HG03108 (cell line): ENCODE data around the gene NFYC.

Experiments used
- ATAC-seq: cut with Tn5 transposase; IDR thresholded peaks from one replicate; pipeline ENCODE4 v1.9.1; 2021; ENCODE audit warnings: moderate library complexity; ENCODE audit not compliant: unreplicated experiment

NFYC gene

GRCh38 chr1:40794974-40795715 lies 103.6 kb downstream of the NFYC start:
- no peak for ATAC-seq

DNA sequence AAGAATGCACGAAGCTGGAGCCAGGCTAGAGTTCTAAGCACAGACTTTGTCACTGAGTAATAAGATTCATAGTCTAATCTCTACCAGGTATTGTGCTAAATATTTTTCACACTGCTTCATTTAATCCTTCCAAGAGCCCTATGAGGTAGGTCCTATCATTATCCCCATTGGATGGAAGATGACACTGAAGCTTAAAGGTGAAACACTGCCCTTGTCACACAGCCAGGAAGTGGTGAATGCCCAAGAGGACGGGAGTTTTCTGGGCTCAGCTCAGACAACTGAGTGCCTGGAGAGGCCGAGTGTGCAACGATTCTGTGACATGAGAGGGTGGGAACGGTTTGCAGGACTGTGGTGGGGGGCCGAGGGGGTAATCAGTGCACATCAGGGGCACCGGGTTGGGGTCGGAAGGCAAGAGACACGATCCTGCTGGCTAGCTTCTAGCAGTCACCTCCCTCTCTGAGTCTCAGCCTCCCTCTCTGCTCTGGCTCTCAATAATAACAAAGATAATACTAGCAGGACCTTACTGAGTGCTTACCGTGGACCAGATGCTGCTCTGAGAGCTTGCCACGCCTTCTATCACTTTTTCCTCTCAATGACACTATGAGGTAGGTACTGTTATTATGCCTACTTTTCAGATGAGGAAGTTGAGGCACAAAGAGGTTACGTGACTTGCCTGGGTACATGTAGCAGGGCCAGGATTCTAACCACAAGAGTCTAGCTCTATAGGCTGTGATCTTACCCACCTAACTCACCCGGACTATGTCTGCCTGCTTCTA lies 104.5 kb downstream of the NFYC start:
- no peak for ATAC-seq

- no peak for ATAC-seq
Observed at GRCh38 chr1:40796939-40797667, 105.6 kb downstream of the NFYC start.

- no peak for ATAC-seq
Observed at GRCh38 chr1:40797668-40798010, 106.1 kb downstream of the NFYC start.

DNA sequence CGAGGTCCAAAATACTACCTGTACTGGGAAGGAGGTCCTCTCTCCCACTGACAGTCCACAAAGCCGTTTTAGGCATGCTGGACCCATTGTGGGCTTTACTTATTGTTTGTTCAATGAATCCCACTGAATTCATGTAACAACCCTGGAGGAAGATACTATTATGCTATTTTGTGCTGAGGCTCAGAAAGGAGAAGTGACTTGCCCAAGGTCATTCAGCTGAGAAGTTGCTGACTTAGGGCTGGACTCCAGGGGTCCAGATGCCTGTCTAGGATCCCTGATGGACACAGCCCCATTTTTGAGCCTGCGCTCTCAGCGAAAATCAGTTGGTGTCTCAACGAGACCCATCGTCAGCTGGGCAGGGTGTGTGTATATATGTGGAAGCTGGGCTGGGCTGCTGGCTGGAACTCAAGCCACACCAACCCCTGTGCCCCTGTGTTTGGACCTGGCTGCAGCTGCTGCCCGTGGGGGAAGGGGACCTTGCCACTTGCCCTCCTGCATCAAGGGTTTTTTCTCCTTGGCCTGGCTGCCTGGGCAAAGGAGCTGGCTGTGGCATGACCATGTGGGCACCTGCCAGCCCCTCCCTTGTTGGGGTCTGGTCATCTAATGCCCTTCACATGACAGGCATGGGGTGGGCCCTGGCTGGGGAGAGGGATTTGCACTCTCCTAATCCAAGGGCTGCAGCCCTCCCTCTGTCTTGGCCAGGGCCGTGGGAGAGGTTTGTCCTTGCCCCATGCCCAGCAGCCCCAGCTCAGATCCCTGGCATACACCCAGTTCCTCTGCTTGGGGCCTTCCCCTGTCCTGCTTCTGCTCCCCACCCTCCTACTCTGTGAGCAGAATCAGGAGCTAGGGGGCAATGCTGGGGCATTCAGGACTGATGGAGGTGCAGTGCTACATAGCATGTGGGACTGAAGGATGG lies 107.1 kb downstream of the NFYC start:
- no peak for ATAC-seq

GRCh38 chr1:40799351-40799867 lies 107.9 kb downstream of the NFYC start:
- ATAC-seq, result no peak

DNA sequence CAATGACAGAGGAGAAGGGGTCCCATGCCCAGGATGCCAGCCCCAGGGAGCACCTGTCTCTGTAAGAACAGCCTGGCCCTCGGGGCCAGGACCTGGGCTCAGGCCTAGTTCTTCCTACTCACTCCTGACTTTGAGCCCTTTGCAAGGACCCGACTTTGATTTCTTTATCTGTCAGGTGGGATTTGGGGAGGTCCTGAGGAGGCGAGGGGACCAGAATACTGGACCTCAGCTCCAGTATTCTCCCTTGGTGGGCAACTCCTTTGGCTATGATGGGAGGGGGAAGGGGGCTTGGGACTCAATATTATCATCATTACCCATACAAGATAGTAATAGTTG lies 110.2 kb downstream of the NFYC start:
- ATAC-seq, result no peak

DNA sequence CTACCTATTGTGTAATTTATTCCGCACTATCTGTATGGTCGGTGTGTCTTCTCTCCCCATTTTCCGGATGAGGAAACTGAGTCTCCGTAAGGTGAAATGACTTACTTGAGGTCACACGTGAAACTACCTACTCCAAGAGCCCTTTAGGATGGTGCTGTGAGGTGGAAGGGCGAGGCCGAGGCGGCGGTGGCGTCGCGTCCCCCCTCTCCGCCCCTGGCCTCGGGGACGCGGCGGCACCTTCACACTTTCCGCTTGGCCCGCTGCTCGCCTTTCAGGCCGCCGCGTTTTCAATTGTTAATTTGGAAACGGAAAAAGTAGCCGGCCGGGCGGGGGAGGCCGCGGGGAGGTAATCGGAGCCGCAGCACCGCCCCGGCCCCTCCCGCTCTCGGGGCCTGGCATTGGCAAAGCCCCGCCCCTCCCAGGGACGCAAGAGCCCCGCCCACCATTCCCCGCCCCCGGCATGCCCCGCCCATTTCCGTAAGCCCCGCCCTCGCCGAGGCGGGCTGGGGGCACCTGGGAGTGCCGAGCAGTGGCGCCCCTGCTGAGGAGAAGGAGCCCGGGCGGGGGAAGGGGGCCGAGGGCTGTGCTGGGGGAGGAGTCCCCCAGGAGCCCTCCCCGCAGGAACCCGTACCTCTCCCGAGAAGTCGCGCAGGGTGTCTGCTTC lies 110.7 kb downstream of the NFYC start:
- peak; percentile 65 for ATAC-seq

GRCh38 chr1:40802742-40803113 lies 111.2 kb downstream of the NFYC start:
- ATAC-seq, result no peak

DNA sequence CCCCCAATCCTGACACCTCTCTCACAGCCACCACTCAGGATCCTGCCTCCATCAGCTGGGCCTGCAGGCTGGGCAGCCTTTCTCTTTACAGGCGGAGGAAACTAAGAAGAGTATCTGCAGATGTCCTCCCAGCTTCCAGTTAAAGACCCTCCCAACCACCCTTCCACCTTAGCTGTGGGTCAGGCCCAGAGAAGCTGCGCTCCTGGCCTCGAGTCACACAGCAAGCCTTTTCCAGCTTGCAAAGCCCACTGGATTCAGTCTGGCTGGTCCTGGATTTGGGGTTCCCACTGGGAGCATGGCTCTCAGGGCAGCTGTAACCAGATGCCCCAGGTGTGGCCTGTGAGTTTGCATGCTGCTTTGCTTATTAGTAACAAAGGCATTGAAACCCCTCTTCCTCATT lies 111.9 kb downstream of the NFYC start:
- ATAC-seq, result no peak

DNA sequence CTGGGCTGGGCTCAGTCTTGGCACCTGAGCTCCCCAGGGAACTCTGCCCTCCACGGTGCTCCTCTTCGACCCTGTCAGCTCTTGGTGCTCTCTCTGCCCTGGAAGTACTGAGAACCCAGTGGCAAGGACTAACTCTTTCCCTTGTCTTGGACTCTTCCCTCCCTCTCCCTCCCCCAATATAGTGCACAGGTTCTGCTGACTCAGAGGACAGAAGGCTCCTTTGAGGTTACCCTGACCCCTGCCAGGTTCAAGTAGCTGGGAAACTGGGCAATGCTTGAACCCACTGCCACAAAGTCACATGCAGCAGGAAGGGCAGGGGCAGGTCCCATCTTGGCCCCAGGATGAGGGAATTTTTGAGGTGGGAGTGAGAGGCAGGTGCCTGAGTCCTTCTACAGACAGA lies 112.4 kb downstream of the NFYC start:
- no peak for ATAC-seq

GRCh38 chr1:40806240-40806639 lies 114.7 kb downstream of the NFYC start:
- no peak for ATAC-seq

DNA sequence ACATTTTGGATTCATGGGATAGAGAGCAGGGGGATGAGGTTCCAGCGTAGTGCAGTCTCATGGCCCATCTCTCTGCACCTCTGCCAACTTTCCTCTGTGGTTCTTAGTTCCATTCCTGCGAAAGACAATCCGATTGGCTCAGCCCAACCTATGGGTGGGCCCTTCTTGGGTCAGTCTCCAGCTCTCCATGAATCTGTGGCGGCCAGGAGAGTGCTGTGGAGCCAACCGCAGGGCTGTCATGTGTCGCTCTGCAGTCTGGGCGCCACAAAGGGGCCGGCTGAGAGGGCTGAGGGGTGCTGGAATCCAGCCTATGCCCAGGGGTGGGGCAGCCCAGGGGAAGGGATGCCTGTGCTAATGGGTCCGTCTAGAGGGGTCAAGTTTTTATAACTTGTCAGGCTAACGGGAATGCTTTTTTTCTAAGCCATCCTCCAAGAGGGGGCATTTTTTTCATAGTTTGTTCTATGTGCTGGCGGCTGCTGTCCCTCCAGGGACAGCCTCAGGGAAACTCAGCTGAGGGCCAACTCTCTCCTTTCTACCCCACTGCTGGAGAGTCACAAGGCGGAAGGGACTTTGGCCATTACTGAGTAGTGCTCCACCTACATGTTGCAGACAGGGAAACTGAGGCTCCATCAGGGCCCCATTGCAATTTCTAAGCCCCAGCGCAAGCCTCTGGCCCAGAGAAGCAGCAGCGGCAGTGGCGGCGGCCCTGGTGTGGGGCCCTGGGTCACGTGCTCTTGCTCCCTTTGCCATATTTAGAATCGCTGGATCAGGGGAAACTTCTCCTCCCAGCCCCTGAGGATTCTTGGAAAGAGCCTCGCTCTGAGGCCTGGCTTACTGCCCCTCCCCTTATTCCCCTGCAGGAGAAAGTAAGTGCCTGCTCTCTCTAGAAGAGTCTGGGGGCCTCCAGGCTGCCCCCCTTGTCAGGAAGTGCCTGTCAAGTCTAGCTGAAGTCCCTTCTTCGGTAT lies 115.5 kb downstream of the NFYC start:
- no peak for ATAC-seq

GRCh38 chr1:40808002-40808401 lies 116.5 kb downstream of the NFYC start:
- no peak for ATAC-seq

GRCh38 chr1:40808444-40808843 lies 116.9 kb downstream of the NFYC start:
- ATAC-seq, result no peak

- ATAC-seq, result no peak
Observed at GRCh38 chr1:40808909-40809308, 117.4 kb downstream of the NFYC start.

DNA sequence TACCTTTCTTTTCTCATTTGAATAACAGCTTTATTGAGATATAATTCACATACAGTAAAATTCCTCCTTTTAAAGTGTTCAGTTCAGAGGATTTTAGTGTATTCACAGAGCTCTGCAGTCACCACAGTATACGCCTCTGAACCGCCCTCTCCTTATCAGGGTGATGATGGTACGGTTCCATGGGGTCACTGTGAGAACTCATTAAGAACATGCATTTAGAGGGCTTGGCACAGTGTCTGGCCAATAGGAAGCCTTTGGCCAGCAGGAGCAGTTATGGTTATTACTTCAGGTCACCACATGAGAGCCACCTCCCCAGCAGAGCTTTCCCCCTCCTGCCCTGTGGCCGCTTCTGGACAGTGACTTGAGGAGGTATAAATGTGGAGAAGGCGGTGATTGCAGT lies 119.4 kb downstream of the NFYC start:
- ATAC-seq, result no peak

GRCh38 chr1:40815420-40815819 lies 123.9 kb downstream of the NFYC start:
- no peak for ATAC-seq

GRCh38 chr1:40817791-40818263 lies 126.3 kb downstream of the NFYC start:
- ATAC-seq, result no peak
